GM19463 (cell line): ENCODE results near the gene FNDC11.

Experiments
- ATAC-seq: cut with Tn5 transposase; IDR thresholded peaks from one replicate; pipeline ENCODE4 v1.9.1; 2021; ENCODE audit warnings: mild to moderate bottlenecking, moderate library complexity; ENCODE audit not compliant: unreplicated experiment

The FNDC11 gene

DNA sequence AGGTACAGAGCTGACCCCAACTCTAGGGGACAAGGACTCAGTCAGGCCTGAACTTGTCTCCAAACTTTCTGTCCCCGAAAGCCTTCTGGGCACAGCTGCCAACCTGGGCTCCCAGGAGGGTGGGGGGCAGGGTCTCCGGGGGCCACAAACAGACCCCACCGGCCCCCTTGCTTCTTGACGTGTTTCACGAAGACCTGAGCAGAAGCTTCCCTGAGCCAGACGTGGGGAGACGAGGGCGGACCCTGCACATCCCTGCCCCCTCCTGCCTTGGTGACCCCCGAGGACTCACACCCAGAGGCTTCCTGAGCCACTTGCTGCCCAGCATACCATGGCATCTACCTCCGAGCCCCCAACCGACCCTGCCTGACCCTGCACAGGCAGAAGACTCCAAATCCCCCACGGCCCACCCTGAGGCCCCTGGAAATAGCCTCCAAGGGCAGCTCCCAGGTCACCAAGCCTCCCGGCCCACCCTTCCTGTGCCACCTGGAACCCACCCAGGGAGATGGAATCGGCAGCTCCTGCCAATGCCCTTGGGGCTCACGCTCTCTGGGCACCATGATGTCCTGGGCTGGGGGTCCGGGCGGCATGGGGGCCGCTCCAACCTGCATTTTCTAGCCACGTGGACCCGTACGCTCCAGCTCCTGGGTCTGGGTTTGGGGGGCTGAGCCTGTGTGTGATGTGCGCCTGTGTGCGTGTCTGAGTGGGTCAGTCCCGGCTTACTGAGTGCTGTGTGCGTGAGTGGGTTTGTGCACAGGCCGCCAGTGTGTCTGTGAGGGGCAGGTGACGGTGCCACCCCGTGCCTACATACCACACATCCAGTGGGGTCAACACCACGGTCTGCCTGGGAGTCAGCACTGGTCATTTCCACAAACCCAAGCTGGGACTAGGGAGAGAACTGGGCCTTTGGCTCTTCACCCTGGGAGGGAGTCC is 14.3 kb upstream of the FNDC11 start:
- no peak for ATAC-seq

GRCh38 chr20:63540417-63541186 is 13.4 kb upstream of the FNDC11 start:
- no peak for ATAC-seq

DNA sequence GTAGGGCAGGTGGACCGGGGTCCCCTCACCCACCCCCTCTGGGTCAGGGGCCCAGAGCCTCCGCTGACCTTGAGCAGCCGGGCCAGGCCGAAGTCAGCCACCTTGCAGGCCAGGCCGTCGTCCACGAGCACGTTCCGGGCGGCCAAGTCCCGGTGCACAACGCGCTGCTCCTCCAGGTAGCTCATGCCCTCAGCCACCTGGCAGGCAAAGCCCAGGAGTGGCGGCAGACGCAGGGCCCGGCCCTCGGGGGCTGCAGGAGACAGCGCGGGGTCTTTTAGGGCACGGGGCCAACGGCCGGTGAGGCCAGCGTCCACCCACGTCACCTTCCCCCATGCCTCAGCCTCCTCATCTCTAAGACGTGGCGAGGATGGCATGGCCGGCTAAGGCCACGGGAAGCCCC is 12.6 kb upstream of the FNDC11 start:
- no peak for ATAC-seq

GRCh38 chr20:63542031-63542559 is 11.9 kb upstream of the FNDC11 start:
- no peak for ATAC-seq

GRCh38 chr20:63542696-63543095 is 11.3 kb upstream of the FNDC11 start:
- ATAC-seq = peak; percentile 40

GRCh38 chr20:63543131-63543530 is 10.8 kb upstream of the FNDC11 start:
- no peak for ATAC-seq

DNA sequence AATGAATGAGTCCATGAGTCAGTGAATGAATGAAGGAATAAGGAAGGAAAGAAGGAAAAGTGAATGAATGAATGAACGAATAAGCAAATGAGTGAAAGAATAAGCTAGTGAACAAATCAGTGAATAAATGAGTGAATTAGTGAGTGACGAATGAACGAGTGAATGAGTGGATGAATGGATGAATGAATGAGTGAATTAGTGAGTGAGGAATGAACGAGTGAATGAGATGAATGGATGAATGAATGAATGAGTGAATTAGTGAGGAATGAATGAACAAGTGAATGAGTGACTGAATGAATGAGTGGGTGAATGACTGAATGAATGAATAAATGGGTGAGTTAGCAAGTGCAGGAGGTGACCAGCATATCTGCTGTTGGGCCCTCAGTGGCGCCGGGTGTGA is 10.2 kb upstream of the FNDC11 start:
- ATAC-seq = no peak

DNA sequence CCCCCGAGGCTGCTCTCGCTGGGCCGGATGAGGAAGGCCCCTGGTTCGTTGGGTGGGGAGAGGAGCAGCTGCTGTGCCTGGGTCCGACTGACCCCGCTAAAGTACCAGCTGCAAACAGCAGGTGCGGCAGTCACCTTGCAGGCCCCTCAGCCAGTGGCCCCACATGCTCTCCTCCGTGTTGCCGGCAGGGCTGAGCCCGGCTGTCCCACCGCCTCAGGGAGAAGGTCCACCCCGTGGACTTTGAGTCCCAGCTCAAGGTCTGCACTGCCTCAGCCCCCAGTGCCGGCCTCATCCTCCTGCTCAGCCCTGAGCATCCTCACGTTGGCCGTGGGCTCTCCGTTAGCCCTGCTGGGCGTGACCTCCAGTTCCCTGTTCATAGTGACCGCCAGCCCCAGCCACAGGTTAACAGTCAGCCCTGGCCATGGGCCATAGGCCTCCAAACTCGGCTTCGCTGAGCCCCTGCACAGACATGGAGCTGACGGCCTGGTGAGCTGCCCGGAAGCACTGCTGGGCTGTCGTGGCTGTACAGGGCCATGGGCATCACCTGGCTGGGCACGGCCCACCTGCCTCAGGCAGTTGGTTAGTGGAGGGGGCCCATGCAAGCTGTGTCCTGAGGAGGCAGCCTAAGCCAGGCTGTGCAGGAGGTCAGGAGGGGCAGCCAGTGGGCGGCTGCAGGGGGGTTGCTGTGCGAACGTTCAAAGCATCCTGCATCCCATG is 9.6 kb upstream of the FNDC11 start:
- no peak for ATAC-seq

DNA sequence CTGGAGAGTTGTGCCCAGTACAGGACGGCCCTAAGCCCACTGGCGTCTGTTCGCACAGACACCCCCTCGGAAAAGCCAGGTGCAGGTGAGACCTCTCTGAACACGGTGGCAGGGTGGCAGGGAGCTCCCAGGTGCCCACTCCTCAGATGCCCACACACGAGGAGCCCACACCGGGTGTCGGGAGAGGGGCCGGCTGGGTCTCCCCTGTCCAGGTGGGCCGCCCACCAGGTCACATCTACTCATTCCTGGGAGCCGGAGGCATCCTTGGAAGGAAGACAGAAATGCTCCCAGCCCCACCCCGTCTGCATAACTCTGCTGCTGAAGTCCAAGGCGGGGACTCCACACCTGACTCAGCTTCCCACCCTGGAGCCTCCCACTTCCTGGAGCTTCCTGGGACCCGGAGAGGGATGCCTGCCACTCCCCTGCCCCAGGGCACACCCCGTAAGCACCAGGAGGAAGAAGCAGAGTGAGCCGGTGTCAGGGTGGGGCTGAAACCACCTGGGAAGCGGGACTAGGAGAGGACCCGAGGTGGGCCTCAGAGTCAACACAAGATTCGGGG is 8.9 kb upstream of the FNDC11 start:
- no peak for ATAC-seq

DNA sequence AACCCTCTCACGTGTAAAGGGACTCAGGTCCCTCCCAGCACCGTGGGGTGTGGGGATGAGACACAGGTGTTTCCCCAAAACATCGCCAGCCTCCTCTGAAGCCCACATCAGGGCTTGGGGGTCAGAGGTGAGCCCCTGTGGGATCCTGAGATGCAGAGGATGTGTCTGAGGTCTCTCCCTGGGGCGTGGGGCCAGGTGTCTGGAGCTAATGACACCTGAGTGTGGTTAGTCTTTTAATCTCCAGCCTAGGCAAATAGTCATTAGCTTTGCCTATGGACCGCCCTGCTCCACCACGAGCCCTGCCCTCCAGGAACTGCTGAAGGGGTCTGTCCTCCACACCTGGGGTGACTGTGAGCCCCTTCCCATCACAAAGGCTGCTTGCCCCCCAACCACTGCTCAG is 8.1 kb upstream of the FNDC11 start:
- no peak for ATAC-seq

GRCh38 chr20:63546256-63546955 is 7.6 kb upstream of the FNDC11 start:
- ATAC-seq = no peak

DNA sequence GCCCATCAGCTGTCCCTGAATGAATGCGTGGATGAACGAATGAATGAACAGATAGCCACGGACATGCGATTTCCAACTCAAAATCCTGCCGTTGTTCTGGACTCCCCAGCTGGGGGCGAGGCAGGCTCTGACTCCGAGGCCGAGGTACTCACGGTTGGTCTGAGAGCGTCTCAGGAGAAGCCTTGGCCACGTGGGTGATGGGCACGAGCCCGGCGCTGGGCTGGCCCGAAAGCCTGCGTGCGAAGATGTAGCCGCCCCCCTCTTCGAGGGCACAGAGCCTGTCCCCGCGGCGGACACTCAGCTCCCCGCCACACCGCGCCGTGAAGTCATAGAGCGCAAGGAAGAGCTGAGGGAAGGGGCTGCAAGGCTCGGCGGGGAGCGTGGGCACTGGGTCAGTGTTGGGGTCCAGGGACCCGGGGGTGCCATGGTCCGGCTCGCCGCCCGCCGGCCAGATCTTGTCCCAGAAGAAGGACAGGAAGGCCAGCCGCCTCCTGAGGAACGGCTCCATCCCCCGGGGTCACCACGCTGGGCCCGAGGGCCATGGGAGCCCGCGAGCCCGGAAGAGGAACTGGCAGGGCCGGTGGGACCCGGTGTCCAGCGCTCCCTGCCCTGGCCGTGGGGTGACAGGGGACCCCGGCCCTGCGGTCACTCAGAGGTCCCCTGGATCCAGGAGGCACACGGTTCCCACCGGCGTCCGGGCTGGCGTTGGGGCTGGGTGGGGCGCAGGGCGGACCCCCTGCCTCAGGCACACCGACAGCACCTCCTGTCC is 6.8 kb upstream of the FNDC11 start:
- no peak for ATAC-seq

- no peak for ATAC-seq
Observed at GRCh38 chr20:63547725-63548480, 6.1 kb upstream of the FNDC11 start, which contains the start of gene SRMS. Gene SRMS, minus strand, starts transcription at chr20:63547749. Its CDS starts 286 bp downstream, at chr20:63547463.

- no peak for ATAC-seq
Observed at GRCh38 chr20:63548542-63548941, 5.4 kb upstream of the FNDC11 start.

- no peak for ATAC-seq
Observed at GRCh38 chr20:63549019-63549418, 4.9 kb upstream of the FNDC11 start.

DNA sequence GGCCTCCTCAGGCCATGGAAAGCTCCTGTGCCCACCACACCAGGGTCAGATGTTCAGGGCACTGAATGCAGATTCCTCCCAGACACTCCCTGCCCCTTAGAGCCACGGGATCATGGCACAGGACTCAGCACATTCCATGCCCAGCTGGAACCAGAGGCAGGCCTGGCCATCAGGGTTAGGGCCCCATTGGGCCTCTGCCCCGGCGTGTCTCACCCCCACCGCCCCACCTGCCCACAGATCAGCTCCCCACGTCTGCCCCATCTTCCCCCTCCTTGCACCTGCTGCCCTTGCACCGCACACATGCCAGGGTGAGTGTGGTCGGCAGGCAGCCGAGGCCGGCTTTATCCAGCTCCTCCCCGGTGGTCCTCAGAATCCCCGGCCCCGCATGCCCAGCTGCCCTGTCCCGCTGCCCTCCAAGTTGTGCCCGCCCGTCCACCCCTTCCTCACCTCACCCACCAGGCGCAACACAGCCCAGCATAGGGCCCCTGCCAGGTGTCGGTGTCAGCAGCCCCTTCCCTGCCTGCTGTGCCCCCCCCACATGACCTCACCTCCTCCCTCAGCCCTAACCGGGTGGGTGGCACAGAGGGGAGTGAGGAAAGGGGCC is 4.2 kb upstream of the FNDC11 start:
- no peak for ATAC-seq

DNA sequence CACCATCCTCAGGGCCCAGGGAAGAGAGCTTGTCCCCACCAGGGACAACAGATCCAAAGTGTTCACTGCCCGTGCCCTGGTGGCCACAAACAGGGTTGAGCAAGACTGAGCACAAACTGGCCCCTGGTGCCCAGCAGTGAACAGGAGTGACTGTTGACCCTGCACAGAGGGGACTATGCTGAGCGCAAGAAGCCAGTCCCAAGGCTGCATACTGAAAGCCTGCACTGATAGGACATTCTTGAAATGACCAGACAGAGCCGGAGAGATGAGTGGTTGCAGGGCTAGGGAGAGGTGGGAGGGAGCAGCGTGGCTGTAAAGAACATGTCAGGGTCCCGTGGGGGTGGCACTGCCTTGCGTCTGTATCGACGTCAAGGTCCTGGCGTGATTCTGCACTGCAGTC is 2.9 kb upstream of the FNDC11 start:
- ATAC-seq = no peak
